VCaP (cell line): ENCODE measurements around the gene ZDHHC8.

Experiments
- H3K27ac ChIP-seq: fragments of 450-650 bp; 2 replicates; pipeline ENCODE4 v1.5.1; 2017
- CTCF ChIP-seq: fragments of 450-650 bp; conservative IDR thresholded peaks from 2 replicates; pipeline ENCODE4 v1.5.1; 2017; ENCODE audit warnings: mild to moderate bottlenecking, moderate library complexity

The ZDHHC8 gene

GRCh38 chr22:20146777-20147176 is 15.2 kb downstream of the ZDHHC8 start:
- H3K27ac ChIP-seq = no peak overlapping the region

GRCh38 chr22:20147237-20147988 is 15.8 kb downstream of the ZDHHC8 start:
- no peak overlapping the region for H3K27ac ChIP-seq
- TF ChIP-seq CTCF = no peak

More at GRCh38 chr22:20146777-20147176, 15.2 kb downstream of the ZDHHC8 start:
- no peak for TF ChIP-seq CTCF

GRCh38 chr22:20148414-20148813 is 16.8 kb downstream of the ZDHHC8 start:
- no peak for TF ChIP-seq CTCF
- no peak overlapping the region for H3K27ac ChIP-seq

- no peak overlapping the region for H3K27ac ChIP-seq
- no peak for TF ChIP-seq CTCF
Measured at GRCh38 chr22:20149257-20150250, 17.9 kb downstream of the ZDHHC8 start.

GRCh38 chr22:20150381-20151275 is 19.0 kb downstream of the ZDHHC8 start, which contains the start of gene CCDC188:
Gene CCDC188, minus strand, starts transcription at chr22:20151055. Its CDS starts 69 bp downstream, at chr22:20150986.
- no peak within 1 kb of the TSS for H3K27ac ChIP-seq

GRCh38 chr22:20151276-20151588 is 19.6 kb downstream of the ZDHHC8 start:
- no peak for TF ChIP-seq CTCF
- no peak overlapping the region for H3K27ac ChIP-seq

More at GRCh38 chr22:20150381-20151275, 19.0 kb downstream of the ZDHHC8 start, which contains the start of gene CCDC188:
- TF ChIP-seq CTCF = no peak
